SHP77 (cell line): ENCODE measurements around the gene RRP7A.
A peak's percentile ranks its signal among the peaks of the same experiment; 100 is the strongest.
"Not testable (repeated sequence)": the region's sequence is repeated elsewhere in the genome, so short reads cannot be mapped to it uniquely, and the experiment has no call there.

Experiments
- DNase-seq, 2 experiments: peaks; one replicate each; lab custom pipeline; 2025; lab: John Stamatoyannopoulos, UW

Gene RRP7A

DNA sequence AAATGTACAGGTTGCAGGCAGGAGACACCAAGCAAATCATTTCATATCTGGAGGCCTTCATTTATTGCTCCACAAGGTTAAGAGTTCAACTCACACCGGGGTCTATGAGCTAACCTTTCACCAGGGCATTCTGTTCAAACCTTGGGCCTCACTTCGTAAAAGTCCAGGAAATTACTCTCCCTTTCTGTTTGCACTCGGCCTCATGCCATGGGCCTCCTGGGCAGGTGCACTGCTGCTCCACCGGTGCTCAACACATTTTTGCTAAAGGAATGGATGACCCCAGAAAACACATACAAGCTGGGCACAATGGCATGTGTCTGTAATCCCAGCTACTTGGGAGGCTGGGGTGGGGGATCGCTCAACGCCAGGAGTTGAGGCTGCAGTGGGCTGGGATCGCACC is 16.6 kb upstream of the RRP7A start:
- no peak for DNase-seq

DNA sequence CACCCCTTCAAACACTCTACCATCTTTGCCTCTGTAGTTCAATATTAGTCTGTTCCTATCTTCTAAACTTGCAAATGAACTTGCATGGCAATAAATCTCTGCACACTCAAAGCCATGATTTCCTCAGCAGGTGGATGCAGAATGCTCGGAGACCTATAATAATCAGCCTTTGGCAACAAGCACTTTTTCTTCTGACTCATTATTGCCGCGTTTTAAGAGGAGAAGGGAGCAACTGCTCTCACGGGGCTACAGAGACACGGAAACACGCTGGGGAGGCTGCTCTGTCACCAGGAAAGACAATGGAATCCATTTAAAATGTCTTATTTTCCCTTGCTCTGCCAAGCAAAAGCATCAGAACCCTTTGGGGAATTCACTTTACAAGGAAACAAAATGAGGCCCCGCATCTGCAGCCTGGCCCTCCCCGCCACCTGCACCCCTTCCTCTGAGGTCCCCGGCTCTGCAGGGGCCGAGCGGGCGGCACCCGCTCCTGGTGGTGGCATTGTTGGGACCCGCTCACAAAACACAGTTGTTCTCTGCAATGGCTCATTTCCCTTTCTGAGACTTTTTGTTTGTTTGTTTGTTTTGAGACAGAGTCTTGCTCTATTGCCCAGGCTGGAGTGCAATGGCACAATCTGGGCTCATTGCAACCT is 15.6 kb upstream of the RRP7A start:
- DNase-seq, result not testable (repeated sequence)

DNA sequence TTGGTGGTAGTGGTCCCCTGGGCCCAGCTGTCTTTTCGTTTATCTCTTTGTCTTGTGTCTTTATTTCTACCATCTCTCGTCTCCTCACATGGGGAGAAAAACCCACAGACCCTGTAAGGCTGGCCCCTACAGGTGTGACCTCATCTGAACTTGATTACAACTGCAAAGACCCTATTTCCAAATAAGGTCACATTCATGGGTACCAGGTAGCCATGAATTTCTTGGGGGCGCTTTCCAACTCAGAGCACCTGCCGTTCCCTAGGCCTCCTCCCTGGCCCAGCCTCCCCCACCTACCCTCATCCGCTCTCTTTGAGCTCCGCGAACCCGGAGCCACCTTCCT is 14.0 kb upstream of the RRP7A start:
- DNase-seq, result no peak

DNA sequence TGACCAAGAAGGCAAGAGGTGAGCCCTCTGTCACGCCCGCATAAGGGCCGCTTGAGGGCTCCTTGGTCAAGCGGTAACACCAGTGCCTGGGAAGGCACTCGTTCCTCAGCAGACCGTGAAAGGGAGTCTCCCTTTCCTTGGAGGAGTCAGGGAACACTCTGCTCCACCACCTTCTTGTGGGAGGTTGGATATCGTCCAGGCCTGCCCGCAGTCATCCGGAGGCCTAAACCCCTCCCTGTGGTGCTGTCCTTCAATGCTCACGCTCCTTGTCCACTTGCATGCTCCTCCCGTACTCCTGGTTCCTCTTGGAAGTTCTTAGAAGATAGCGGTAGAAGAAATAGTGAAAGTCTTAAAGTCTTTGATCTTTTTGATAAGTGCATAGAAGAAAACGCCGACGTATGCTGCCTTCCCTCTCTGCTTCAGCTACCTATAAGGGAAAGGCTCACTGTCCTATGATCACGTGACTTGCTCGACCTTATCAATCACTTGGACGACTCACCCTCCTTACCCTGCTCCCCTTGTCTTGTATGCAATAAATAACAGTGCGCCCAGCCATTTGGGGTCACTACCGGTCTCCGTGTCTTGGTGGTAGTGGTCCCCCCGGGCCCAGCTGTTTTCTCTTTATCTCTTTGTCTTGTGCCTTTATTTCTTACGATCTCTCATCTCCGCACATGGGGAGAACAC is 11.9 kb upstream of the RRP7A start:
- DNase-seq, result not testable (repeated sequence)

DNA sequence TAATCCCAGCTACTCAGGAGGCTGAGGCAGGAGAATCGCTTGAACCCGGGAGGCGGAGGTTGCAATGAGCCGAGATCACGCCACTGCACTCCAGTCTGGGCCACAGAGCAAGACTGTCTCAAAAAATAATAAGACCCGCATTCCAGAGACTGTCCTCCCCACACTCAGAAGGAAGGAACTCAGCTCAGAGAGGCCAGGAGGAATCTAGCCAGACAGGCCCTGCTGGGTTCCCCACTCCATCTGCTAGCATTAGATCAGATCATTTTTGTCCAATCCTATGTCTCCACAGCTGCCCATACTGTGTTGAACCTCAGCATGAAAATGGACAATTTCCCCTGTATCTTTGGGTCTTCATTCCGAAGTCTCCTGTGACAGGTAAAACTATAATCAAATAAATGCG is 9.8 kb upstream of the RRP7A start:
- DNase-seq, result not testable (repeated sequence)

DNA sequence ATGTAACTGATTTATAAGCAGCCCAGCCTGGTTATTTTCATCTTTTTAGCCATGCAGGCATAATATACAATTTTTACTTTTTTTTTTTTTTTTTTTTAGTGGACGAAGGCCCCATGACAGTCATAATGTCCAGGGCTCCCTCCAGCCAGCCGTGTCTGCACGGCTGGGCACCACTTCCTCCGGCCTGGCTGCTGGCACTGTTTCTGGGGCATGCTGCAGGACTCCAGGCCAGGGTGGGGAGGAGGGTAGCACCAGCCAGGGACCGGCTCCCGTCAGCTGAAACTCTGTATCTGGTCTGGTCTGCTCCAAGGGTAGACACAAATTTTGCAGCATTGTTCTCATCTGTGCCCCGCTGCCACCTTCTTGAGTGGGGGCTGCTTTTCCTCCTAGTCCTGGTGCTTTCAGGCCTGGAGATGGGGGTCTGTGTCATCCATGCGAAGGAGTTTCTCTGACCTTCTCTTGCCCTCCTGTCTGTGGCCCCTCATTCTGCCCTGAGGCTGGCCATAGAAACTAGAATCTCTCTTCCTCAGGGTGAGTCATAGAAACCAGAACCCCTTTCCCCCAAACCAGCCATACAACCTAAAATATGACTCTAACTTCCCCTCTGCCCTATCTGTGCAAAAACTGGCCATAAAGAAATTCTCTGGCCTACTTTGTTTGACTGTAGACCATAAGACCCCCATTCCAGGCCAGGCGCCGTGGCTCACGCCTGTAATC is 9.2 kb upstream of the RRP7A start:
- no peak for DNase-seq

DNA sequence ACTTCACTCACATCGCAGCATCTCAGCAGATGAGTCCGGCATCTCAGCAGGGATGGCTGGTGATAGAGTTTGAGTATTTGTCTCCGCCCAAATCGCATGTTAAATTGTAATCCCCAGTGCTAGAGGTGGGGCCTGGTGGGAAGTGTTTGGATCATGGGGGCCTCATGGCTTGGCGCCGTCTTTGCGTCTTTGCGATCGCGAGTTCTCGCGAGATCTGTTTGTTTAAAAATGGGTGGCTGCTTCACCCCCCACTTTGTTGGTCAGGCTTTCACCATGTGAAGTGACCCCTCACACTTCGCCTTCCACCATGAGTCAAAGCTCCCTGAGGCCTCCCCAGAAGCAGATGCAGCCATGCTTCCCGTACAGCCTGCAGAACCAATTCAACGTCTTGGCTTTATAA is 3.0 kb upstream of the RRP7A start:
- DNase-seq, result no peak

DNA sequence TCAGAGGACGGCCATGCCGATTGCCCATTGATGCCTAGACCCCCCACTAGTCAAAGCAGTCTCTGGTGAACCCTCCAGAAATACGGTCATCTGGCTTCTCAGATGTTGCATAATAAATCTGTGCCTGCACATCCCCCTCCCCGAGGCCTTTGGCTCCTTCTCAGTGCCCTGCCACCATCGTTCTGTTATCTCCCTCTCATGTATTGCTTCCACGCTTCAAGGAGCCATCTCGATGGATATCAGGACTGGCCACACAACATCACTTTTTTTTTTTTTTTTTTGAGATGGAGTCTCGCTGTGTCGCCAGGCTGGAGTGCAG is 1.6 kb upstream of the RRP7A start:
- DNase-seq, result no peak

DNA sequence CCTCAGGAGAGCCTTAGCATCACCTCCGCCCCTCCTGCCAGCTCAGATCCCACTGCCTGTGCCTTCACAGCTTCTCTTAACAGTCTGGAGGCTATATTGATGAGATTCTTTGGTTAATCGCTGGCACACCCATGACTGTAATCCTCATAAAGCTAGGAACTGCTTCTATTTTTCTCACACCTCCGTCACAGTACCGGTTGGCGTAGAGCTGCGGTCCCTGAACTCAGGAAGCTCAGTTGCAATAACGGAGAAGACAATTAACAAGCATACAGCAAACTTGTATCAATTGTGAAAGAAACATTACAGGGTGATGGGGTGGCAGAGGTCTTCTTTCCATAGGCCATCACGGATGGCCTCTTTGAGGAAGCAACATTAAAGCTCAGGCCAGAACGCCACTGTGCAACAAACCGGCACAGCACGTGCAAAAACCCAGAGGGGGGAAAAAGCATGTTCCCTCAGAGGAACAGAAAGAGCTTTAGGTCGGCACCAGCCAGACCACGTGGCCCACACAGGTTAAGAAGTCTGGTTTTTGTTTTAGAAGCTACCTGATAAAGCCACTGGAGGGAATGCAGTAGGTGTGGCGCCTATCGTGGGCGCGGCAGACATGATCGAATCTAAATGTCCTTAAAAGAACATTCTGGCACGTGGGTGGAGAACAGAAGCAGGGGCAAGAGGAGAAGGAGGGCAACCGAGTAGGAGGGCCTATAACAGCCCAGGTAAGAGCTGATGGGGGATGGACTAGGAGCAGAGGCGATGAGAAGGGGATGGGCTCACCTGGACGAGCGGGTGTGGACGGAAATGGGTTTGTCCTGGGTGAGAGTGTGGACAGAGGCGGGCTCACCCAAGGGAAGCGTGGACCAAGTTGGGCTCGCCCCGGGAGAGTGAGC is 715 bp downstream of the RRP7A start:
- DNase-seq, result not testable (repeated sequence)

DNA sequence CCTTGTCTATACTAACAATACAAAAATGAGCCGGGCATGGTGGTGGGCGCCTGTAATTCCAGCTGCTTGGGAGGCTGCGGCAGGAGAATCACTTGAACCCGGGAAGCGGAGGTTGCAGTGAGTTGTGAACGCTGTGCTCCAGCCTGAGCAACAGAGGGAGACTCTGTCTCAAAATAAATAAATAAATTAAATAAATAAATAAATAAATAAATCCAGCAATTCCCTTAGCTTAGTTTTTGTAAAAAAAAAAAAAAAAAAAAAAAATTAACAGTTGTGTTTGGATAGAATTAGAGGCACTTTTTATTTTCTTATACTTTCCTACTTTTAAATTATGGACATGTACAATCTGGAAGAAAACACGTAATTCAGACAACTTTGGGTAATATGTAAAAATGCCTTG is 2.5 kb downstream of the RRP7A start:
- not testable (repeated sequence) for DNase-seq

DNA sequence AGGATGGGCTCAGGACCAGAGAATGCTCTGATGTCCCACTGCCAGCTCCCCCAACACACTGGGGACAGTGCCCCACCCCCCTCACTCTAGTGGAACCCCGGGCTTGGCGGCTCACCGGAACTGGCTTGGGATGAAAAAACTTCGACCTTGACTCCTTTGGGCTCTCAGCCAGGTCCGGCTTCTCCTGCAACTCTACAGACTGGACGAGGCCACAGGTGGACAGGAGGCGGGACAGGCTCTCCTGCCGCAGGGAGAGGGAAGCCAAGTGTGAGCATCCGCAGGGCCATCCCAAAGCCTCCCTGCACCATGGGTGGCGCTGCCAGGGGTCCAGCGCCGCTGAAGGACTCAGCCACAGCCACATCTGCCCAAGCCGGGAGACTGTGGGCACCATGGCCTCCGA is 3.7 kb downstream of the RRP7A start:
- DNase-seq, result no peak

DNA sequence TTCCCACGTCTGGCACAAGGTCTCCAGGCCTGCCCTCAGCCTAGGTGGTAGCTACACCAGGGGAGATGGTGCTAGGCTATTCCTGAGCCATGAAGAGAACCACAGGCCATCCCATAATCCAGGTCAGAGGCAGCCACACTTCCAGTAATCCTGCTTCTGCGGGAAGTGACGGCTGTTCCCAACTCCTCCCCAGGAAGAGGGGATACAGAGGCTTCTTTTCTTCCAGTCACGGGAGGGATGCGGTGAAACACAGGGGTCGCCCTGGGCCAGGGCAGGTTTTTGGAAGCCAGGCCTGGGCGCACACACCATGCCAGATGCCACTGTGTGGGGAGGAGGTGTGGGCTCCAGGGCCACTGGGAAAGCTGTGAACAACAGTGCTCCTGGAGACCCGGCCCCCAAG is 4.3 kb downstream of the RRP7A start:
- DNase-seq, result not testable (repeated sequence)

DNA sequence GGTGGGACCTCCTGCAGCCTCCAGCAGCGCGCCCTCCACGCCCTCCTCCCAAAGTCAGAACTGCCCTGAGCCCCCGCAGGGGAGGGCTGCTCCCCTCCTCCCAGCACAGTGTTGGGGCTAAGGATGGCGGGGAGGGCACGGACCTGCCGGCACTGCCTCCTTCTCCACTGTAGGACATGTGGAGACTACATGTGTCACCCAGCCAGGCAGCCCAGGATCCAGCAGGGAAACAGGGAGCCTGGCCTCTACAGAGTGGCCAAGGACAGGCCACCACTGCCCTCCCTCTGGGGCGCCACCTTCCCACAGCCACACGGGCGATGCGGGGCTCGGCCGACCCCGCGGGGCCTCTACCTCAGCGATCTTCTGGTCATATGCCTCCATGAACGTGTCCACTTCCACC is 5.3 kb downstream of the RRP7A start:
- not testable (repeated sequence) for DNase-seq

DNA sequence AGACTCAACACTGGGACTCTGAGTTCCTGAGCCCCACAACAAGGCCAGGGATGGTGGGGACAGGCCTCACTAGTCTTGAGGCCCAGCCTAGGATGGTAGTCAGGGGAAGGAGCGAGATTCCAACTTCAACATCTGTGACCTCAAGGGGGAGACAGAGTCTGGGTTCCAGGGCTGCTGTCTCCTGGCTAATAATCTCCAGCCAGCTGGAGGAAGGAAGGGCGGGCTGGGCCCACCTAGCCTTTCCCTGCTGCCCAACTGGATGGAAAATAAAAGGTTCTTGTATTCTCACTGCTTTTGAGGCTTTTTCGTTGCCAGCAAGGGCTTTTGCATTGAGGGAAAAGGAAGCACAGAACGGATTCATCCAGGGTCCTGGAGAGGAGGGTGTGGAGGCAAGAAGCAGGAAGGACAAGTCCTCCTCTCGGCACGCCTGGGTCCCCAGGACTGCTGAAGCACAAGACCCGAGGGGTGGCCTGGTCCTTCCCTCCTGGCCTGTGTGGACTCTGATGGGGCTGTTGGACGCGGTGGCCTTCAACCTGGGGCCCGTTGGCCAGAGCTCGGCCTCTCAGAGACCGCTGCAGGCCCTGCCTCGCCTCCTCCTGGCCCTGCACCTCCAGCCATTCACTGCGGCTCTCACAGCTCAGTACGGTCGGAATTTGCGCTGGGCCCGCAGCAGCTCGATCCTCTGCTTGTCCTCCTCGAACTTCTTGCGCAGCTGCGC is 7.2 kb downstream of the RRP7A start:
- DNase-seq, result peak in 1 of 2 experiments; percentile 16

DNA sequence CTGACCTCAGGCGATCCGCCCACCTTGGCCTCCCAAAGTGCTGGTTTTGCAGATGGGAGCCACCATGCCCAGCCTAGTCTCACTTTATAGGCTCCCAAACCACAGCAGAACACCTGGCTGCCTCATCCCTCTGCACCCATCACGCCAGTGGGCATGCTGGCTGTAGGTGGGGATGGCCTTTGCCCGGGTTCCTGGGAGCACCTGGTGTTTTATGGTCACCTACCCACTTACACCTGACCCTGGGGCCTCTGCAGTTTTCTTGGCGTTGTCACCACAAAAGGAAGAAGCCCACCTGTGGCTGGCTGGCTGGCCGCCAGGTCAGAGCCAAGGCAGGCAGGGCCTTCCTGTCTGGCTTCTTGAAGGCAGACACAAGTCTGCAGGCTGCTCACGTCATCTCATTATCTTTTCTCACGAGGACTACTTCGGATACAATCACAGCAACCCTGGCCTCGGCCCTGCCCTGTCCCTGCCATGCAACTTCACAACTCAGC is 8.2 kb downstream of the RRP7A start:
- DNase-seq, result no peak

DNA sequence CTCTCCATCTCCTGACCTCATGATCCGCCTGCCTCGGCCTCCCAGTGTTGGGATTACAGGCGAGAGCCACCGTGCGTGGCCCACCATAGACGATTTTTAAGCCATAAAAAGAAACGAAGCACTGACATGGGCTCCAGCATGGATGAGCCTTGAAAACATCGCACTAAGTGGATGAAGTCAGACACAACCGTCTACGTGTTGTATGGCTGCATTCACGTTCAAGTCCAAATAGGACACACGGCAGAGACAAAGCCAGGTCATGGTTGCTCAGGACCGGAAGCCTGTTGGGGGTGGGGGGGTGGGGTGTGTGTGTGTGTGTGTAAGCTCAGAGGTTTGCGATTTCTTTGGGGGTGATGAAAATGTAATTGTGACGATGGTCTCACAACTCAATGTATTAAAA is 10.0 kb downstream of the RRP7A start:
- DNase-seq, result no peak

DNA sequence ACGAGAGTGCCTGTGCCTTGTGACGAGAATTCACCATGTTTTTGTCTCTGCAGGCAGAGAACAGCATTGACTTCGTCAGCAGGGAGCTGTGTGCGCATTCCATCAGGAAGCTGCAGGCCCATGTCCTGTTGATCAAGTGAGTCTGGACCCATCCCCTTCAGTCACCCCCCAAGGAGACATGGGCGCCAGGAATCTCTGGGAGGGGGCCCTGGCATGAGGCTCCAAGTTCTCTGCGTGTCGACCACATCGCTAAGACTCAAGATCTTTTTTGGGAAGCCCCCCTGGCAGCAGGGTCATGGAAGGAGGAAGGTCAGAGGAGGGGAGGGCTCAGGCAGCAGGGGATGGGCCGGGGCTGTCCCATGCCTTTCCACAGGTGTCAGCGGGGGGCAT is 10.6 kb downstream of the RRP7A start:
- DNase-seq, result not testable (repeated sequence)

DNA sequence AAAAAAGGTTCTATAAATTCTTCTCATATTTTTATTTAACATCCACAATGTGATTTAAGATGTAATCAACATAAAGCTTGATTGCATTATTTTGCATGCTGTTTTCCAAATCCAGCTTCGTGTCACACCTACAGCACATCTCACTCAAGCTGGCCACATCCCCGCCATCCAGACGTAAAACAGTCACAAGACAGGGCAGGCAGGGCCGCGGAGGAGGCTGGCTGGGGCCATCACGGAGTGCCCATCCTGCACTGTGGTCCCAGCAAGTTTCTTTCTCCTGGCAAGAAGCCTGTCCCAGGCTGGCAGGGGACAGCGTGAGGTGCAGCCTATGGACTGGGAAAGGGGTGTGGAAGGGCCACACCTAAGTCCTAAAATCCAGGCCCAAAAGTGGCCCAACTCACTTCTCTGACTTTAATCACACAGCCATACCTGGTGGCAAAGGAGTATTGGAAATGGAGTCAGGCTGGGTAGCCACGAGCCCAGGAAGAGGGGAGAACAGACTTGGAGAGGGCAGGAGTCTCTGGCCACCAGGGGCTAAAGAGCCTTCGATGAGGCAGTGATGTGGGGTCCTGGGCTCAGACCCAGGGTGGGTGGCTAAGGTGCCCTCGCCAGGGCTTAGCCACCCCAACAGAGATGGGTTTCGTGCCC is 11.1 kb downstream of the RRP7A start:
- not testable (repeated sequence) for DNase-seq

DNA sequence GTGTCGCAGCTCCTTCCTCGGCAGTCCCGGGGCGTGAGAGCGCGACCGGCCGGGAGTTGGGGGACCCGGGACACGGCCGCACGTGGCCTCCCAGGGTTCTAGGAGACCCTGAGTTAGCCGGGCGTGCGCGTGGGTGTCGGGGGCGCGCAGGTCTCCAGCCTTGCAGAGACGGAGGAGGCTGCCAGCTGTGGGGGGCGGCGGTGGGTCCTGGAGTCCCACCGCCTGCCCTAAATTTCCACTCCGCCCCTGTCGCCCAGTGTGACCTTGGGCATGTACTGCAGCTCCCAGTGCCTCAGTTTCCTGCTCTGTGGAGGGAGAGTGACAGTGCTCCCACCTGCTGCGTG is 18.8 kb downstream of the RRP7A start:
- no peak for DNase-seq

DNA sequence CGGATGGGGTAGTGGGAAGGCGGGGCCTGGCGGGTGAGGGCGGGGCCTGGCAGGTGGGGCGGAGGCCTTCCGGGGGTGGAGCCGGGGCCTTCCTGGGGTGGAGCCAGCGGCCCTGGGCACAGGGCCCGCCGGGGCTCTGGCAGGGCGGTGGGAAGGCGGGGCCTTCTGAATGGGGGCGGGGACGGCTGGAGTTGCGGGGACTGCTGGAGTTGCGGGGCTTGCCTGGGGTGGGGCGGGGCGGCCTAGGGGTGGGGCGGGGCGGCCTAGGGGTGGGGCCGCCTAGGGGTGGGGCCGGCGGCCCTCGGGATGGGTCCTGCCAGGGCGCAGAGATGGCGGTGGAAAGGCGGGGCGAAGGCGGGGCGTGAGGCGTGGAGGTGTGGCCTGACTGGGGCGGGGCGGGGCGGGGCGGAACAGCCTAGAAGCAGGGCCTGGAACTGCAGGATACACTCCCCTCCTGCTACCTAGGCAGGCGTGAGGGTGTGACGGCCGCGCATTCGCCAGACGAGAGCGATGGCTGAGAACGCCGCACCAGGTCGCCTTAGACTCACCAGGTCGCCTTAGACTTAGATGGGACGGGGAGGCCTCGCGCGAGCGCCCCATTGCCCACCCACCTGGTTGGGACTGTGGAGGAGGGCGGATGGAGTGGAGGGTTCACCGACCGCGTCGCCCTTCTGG is 19.3 kb downstream of the RRP7A start:
- DNase-seq, result no peak

DNA sequence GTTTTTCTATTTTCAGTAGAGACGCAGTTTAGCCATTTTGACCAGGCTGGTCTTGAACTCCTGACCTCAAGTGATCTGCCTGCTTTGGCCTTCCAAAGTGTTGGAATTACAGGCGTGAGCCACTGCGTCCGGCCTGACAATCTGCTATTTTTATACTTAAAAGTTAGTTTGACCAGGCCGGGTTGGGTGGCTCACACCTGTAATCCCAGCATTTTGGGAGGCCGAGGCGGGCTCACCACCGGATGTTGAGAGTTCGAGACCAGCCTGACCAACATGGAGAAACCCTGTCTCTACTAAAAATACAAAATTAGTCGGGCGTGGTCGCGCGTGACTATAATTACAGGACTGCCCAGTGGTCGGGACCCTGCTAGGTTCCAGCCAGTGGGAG is 19.8 kb downstream of the RRP7A start:
- not testable (repeated sequence) for DNase-seq
